Dermis microvascular lymphatic vessel endothelial cell (primary cell): ENCODE measurements around the gene NOXA1. TPM values are rescaled to one million over a fixed set of nuclear protein-coding genes. Genes with fewer than 3 reads are reported as not detected.
A peak's percentile ranks its signal among the peaks of the same experiment; 100 is the strongest.

ENCODE experiments used
- DNase-seq, 2 donors: peaks; one replicate each; pipeline versions ENCODE4 v3.0.0 to v3.0.0-alpha.2; 2010; ENCODE audit warnings: low read depth in 2 of 2
- total RNA-seq: library from RNA; depleted of rRNA; stranded (reverse); fragments of >200 nt; gene quantifications from 2 replicates; pipeline ENCODE4 v1.2.1, GENCODE V29; 2014

The NOXA1 gene
- total RNA-seq, 1 donor from 2014 or later, result 1.3 TPM

GRCh38 chr9:137482094-137482781, 59.0 kb downstream of the NOXA1 start:
- DNase-seq, result peak; percentile 47 to 77

Other genes with a start within 250 kb of the NOXA1 start
- 15.1 and 22.1 TPM in 2 replicates for gene ANAPC2, start 234.8 kb upstream of the NOXA1 start, total RNA-seq
- gene SSNA1, start 234.7 kb upstream of the NOXA1 start, total RNA-seq, result 90.5 and 93.1 TPM in 2 replicates
- gene TPRN, start 222.7 kb upstream of the NOXA1 start, total RNA-seq, result 3.3 and 4.4 TPM in 2 replicates
- 19.8 and 25.7 TPM in 2 replicates for gene TMEM203, start 217.7 kb upstream of the NOXA1 start, total RNA-seq
- gene NDOR1, start 217.7 kb upstream of the NOXA1 start, total RNA-seq, result 2.4 and 3.2 TPM in 2 replicates
- under 0.01 and 0.13 TPM in 2 replicates for gene RNF208, start 201.2 kb upstream of the NOXA1 start, total RNA-seq
- 0.13 and 0.25 TPM in 2 replicates for gene CYSRT1, start 198.2 kb upstream of the NOXA1 start, total RNA-seq
- gene RNF224, start 195.9 kb upstream of the NOXA1 start, total RNA-seq, result under 0.01 TPM in 1 of 2 replicates, not detected in the other
- gene SLC34A3, start 192.5 kb upstream of the NOXA1 start, total RNA-seq, result not detected in 2 replicates
- 127 and 144 TPM in 2 replicates for gene TUBB4B, start 182.1 kb upstream of the NOXA1 start, total RNA-seq
- gene STPG3, start 172.1 kb upstream of the NOXA1 start, total RNA-seq, result not detected in 2 replicates
- 55.4 and 56.7 TPM in 2 replicates for gene NELFB, start 168.1 kb upstream of the NOXA1 start, total RNA-seq
- 23.5 and 31.4 TPM in 2 replicates for gene TOR4A, start 145.7 kb upstream of the NOXA1 start, total RNA-seq
- 36.6 and 52.0 TPM in 2 replicates for gene NRARP, start 121.1 kb upstream of the NOXA1 start, total RNA-seq
- gene EXD3, start 231 bp upstream of the NOXA1 start, total RNA-seq, result 12.2 and 20.1 TPM in 2 replicates
- 0.25 and 0.26 TPM in 2 replicates for gene ENTPD8, start 18.0 kb downstream of the NOXA1 start, total RNA-seq
- gene NSMF, start 35.9 kb downstream of the NOXA1 start, total RNA-seq, result 13.2 and 23.8 TPM in 2 replicates
- 0.39 and 1.1 TPM in 2 replicates for gene PNPLA7, start 127.0 kb downstream of the NOXA1 start, total RNA-seq
- gene MRPL41, start 128.5 kb downstream of the NOXA1 start, total RNA-seq, result 45.6 and 45.8 TPM in 2 replicates
- gene DPH7, start 155.5 kb downstream of the NOXA1 start, total RNA-seq, result 15.5 and 20.4 TPM in 2 replicates
- 13.7 and 15.0 TPM in 2 replicates for gene ZMYND19, start 167.1 kb downstream of the NOXA1 start, total RNA-seq
- 22.3 and 26.8 TPM in 2 replicates for gene ARRDC1, start 182.3 kb downstream of the NOXA1 start, total RNA-seq
- gene EHMT1, start 195.6 kb downstream of the NOXA1 start, total RNA-seq, result 38.3 and 47.4 TPM in 2 replicates